ENCODE results near the gene FAM221B.

FAM221B gene

DNA sequence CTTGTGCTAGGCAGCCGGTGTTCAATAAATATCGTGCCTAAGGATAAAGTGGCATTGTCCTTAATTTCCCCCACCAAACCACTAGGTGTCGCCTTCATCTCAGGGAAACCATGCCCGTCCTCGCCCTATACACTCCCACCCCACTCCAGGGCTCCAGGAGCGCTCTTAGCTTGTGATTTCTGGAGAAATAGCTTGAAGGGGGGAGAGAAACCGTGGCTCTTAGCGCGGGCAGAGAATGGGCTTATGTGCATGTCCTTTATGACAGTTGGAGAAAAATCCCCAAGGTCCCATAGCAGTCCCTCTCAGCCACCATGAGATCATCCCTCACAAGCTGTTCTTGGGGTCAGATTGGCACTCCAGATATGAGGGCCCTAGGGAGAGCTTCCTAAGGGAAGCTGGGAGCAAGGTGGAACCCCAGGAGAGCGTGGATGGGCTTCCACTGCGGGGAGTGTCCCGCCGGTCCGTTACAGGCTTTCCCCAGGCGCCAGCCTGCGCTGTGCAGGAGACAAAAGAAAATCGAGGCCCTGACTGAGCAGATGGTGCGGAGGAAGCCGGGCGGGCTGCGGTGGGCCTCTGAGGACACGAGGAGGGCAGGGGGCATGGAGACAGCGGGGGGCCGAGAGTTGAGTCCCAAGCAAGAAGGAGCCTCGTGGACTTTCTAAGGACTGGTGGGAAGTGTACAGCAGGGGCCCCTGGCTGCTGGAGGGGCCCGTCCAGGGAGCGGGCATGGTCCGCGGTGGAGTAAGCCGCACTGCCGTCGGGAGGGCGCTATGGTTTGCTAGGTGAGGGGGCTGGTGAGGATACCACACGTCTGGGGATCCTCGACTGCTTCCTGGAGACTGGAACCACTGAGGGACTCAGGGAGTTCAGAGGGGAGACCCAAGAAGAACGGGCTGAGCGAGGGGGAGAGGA lies 37.9 kb downstream of the FAM221B start:
- peak; percentile 86 for DNase-seq

DNA sequence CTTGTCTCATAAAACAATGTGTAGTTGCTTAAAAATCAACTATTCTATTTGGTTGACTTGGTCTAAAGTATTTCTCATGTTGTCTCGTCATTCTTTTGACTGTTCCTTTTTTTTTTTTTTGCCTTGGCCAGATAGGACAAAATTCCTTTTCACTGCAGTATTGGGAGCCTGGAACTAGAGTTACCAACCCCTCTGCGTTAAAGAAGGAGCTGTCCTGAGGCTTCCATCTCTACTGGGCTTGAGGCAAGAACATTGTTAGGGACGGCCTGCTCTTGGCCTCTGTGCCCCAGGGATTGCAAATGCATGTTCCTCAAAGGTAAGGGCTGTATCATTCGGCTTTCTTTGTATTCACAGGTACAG lies 38.5 kb downstream of the FAM221B start:
- no peak for DNase-seq

DNA sequence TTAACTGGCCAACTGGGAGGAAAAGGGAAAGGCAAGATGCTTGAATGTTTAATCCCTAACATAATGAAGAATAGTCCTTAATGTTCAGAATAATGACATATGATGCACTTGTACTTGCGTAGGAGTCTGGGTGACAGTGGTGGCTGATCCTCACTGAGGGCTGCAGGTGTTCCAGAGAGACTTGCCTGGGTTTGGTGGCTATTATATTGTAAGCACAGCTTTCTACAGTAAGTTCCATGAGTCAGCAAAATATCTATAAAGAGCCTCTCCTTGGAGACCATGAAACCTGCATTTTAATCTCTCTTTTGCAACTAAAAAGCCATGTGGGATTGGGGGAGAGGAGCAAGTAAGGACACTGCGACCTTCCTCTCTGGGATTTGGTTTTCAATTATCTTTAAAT lies 39.0 kb downstream of the FAM221B start:
- DNase-seq: no peak

DNA sequence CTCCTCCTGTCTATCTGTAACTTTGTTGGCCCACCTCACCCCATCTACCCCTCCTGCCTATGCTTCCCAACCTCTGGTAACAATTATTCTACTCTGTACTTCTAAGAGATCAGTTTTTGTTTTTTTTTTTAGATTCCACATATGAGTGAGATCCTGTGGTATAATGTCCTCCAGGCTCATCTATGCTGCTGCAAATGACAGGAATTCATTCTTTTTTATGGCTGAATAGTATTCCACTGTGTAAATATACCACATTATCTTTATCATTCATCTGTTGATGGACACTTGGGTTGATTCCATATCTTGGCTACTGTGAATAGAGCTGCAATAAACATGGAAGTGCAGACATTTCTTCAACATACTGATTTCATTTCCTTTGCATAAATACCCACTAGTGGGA lies 45.1 kb downstream of the FAM221B start:
- DNase-seq: no peak

DNA sequence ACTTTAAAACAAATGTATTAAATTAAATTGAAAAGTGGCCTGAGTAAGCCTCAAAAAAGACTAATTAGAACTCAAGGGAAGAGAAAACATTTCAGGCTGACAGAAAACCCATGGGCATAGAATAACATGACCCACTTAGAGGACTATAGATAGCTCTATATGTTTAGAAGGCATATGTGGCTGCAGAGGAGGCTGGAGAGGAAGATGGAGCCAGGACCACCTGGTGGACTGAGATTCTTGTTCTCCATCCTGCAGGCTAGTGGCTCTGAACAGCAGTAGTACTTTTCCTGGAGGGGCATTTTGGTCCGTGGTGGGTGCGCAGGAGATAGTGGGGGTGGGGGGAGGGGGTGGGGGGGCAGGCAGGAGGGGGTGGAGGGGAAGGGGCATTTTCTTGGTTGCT lies 47.5 kb downstream of the FAM221B start:
- no peak for DNase-seq

DNA sequence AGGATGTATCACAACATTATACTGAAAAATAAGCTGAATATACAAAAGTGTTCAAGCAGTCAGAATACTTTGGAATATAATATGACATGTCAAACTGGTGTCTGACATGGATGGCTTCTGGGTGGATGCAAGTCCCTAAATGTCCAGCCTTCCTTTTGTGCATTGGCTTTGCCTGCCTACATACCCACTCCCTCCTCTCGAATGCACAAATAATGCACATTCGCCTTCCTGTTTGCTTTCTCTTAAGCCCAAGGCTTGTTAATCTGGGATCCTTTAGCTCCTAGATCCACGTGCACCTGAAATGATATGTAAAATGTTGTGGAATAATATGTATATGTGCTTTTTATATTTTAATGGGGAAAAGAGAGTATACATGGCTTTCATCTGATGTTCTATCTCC lies 50.0 kb downstream of the FAM221B start:
- no peak for DNase-seq

DNA sequence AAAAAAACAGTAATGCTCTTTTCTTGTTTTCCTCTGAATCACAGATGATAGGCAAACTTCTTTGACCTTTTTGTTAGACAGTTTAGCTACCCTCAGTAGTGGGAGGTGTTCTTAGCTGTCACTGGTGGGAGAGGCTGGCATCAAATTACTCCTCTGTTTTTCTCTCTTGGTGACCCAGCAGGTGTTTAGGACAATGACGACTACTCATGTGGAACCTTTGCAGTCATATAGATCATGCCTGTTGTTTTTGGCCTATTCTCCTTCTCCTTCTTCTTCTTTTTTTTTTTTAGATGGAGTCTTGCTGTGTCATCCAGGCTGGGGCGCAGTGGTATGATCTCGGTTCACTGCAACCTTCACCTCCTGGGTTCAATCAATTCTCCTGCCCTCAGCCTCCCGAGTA lies 52.5 kb downstream of the FAM221B start:
- no peak for DNase-seq

DNA sequence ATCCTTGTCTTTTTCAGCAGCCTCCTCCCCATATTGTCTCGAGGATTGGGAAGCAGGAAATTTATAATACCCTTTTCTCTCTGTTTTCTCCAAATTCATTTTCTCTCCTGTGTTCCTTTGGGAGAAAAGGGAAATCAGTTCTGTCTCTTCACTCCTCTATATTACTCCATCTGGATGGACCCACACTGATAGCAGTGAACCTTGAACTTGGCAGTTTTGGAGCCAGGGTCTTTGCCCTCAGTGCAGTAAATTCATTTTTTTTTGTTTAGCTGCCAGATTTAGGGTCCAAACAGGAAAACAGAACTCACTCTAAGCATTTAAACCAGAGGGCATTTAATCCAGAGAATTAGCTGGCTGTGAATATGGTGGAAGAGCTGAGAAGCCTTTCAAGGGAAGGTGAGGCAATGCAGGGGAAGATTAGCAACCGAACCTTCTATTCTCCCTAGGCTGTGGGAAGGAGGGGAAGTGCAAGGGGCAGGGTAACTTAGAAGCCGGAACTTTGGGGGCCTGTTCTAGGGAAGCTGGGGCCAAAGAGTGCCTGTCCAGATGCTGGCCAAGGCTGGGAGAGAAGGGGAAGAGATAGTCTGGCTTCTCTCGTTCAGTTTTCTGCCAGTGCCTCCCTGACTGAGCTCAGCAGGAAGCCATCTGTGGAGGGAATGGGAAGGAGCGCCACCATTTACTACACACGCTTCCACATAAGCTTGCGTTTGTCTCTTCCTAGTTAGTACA lies 53.5 kb downstream of the FAM221B start:
- peak; percentile 36 for DNase-seq

DNA sequence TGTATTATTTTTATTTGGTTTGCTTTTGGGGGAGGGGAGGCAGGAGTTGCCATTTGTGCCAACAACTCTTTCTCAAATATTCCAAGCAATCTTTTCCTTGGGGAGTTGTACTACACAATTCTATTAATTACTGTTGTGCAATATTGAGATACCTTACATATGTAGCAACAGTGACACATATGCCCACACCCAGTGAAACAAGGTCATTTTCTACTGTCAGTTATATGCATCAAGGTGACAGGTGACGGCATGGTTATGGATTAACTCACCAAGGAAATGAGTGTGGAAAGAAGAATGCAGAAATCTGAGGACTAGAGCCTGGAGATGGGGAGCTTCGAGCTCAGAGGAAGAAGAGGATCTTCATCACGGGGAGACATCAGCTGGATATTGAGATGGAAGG lies 56.6 kb downstream of the FAM221B start:
- DNase-seq: no peak

DNA sequence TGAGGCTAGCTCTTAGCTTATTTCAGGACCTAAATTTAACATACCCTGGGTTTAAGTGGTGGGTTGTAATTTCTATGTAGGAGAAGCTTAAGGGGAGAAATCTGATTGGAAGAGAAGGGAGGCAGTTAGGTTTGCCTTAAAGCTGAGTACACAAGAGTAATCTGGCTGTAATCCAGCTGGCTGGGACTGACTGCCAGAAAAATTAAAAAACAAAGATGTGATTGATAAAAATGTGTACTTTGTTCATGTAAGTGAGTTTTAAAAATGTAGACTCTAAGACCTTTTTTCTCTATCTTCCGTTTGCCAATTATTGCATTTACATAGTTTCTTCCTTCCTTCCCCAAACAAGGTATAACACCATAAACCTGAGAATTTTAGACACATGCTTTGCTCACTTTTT lies 57.0 kb downstream of the FAM221B start:
- DNase-seq: peak; percentile 45

DNA sequence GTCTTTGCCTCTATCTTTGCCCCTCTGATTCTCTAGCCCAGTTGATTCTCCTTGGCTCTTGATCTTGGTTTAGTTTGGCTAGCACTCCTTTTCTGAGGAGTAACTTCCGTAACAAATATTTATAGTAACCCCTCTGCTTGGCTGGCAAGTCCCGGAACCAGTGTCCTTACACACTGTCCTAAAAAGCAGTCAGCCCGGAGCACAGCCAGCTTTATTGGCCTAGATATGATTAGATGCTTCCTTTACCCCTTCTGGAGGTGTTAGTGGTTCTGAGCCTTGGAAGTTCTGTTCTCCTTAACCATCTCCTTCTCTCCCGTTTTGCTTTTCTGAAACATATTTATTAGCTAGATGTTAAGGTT lies 57.5 kb downstream of the FAM221B start:
- DNase-seq: no peak

DNA sequence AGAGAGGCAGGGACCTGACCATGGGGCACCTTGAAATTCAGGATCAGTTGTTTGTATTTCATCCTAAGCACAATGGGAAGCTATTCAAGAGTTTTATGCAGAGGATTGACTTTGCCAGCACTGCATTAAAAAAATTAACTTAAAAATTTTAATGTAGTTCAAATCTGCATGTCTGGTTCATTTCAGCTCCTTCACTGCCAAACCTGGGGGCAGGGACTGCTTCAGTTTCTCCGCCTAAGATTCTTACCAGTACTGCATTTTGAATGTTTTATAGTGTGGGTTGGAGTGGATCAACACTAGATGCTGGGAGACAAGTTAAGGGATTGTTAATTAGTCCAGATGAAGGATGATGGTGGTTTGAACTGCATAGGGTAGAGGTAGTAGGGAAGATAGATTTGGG lies 58.8 kb downstream of the FAM221B start:
- DNase-seq: no peak

DNA sequence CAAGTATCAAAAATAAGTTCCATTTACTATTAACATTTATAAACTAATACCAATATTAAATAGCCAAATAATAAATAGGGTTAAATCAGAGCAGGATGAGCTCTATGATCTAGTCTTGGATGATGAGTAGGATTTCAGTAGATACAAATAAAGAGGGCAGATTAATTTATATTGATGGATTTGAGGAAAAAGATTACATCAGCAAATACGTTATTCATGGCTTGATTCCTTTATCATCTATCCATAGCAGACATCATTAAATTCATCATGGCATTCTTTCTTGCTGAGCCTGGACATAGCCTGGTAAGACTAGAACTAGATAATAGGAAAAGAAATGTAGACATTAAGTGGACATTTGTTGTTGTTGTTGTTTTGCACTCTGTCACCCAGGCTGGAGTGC lies 61.1 kb downstream of the FAM221B start:
- DNase-seq: no peak

DNA sequence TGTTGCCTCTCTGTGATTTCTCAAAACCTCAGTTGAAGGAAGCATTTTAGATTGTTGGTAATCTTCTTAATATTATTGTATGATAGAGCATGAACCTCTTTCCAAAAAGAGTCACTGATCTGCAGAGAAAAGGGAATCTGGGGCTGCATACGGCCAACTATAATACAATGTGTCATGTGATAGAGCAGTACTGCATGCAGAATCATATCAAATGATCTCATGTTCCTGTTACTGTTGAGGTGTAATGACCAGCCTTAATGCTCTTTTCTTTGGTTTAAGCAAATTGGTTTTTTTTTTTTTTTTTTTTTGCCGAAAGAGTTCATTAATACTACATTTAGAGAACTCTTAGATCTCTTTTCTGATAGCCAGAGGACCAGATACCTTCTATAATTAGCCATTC lies 61.5 kb downstream of the FAM221B start:
- no peak for DNase-seq

All from femur (tissue), 1 donor.